Sigmoid colon (tissue), 7 donors: ENCODE data around the gene MYO5A. TPM values are rescaled to one million over a fixed set of nuclear protein-coding genes. Genes with fewer than 3 reads are reported as not detected.

ENCODE experiments used
- DNase-seq: peaks from one replicate; pipeline ENCODE4 v3.0.0-alpha.2; 2019
- H3K27ac ChIP-seq, 4 donors: fragments of 200-600 bp; sonication (generic); one replicate each; pipeline ENCODE4 v1.5.1; 2016 to 2019; ENCODE audit warnings: mild to moderate bottlenecking in 1 of 4
- H3K27me3 ChIP-seq, 3 donors: fragments of 200-600 bp; sonication (generic); one replicate each; pipeline ENCODE4 v1.5.1; 2019; ENCODE audit warnings: mild to moderate bottlenecking in 1 of 3
- H3K36me3 ChIP-seq, 4 donors: fragments of 200-600 bp; sonication (generic); one replicate each; pipeline ENCODE4 v1.5.1; 2016 to 2019
- H3K4me1 ChIP-seq, 4 donors: fragments of 200-600 bp; sonication (generic); one replicate each; pipeline ENCODE4 v1.5.1; 2017 to 2019
- H3K4me3 ChIP-seq, 4 donors: fragments of 200-600 bp; sonication (generic); one replicate each; pipeline ENCODE4 v1.5.1; 2017 to 2019; ENCODE audit warnings: mild to moderate bottlenecking in 2 of 4, moderate library complexity in 1 of 4
- H3K9me3 ChIP-seq, 4 donors: fragments of 200-600 bp in 3 of 4; sonication (generic) in 3 of 4; one replicate each; pipeline versions ENCODE4 v1.5.1 to v1.6.1; 2013 to 2019
- CTCF ChIP-seq, 4 experiments: fragments of 450-650 bp in 3 of 4; fragments of 200-600 bp in 1 of 4; IDR thresholded peaks; one replicate each; pipeline ENCODE4 v1.5.1; 2016 to 2019; ENCODE audit warnings: antibody characterized with exemption in 4 of 4, mild to moderate bottlenecking in 3 of 4, moderate library complexity in 2 of 4
- EP300 ChIP-seq, 4 donors: sonication (generic); formaldehyde crosslinking; IDR thresholded peaks; one replicate each; pipeline ENCODE4 v1.6.1; 2017; ENCODE audit warnings: antibody characterized with exemption in 4 of 4
- POLR2A ChIP-seq, 2 donors: fragments of 450-650 bp; IDR thresholded peaks; one replicate each; pipeline ENCODE4 v1.6.1; 2016; ENCODE audit warnings: antibody characterized with exemption in 2 of 2, mild to moderate bottlenecking in 2 of 2, moderate library complexity in 2 of 2
- POLR2AphosphoS5 ChIP-seq, 4 donors: sonication (generic); formaldehyde crosslinking; IDR thresholded peaks; one replicate each; pipeline ENCODE4 v1.6.1; 2017; ENCODE audit warnings: antibody characterized with exemption in 4 of 4
- WGBS, 2 donors: extraction: QIAGEN DNeasy Blood & Tissue Kit; methylation state at CpG; one replicate each; pipeline ENCODE4 v1.1.7; 2013; 5-methylcytosine and 5-hydroxymethylcytosine counted together
- intact Hi-C: fragments of 100-400 bp; cut with DNase I; formaldehyde crosslinking; loops from one replicate; pipeline ENCODE4 v1.15.1; 2023
- polyA plus RNA-seq, 3 donors: library from polyadenylated mRNA; stranded (reverse); fragments of 200-250 nt; gene quantifications; one replicate each; pipeline ENCODE4 v1.2.3, GENCODE V29; 2013
- total RNA-seq, 4 donors: library from RNA; depleted of rRNA; stranded (reverse); fragments of >200 nt; gene quantifications; one replicate each; pipeline ENCODE4 v1.1.0, GENCODE V29; 2016
- donor health status: healthy with polysubstance abuse.
- donor health status: Bipolar disorder and iron deficiency.
- donor health status: healthy.

Gene MYO5A
- total and polyA plus RNA-seq, 7 donors, result 2.1 to 46.0 (median 23.5) TPM

- TF ChIP-seq CTCF (IDR thresholded peaks at IDR 0.05), result no peak
- no peak for TF ChIP-seq EP300 (IDR thresholded peaks at IDR 0.05)
- TF ChIP-seq POLR2AphosphoS5 (IDR thresholded peaks at IDR 0.05), result no peak
- TF ChIP-seq POLR2A (IDR thresholded peaks at IDR 0.05), result no peak
- no peak for DNase-seq
- intact Hi-C loops, result no loop called here
Observed at GRCh38 chr15:52278636-52279367, 249.9 kb downstream of the MYO5A start.

GRCh38 chr15:52278135-52278534 is 250.5 kb downstream of the MYO5A start:
- H3K4me3 ChIP-seq, result no peak overlapping the region
- H3K27me3 ChIP-seq, result no peaks in the 10 kb centered on the region
- H3K4me1 ChIP-seq, result no peaks in the 10 kb centered on the region
- intact Hi-C loops, result no loop called here
- no peaks in the 10 kb centered on the region for H3K36me3 ChIP-seq
- H3K9me3 ChIP-seq, result no peaks in the 10 kb centered on the region
- 85 to 88% methylated on average over 3 of the region's 3 CpGs for WGBS, 2 donors
- TF ChIP-seq EP300 (IDR thresholded peaks at IDR 0.05), result no peak
- TF ChIP-seq POLR2AphosphoS5 (IDR thresholded peaks at IDR 0.05), result no peak
- no peak for TF ChIP-seq POLR2A (IDR thresholded peaks at IDR 0.05)
- TF ChIP-seq CTCF (IDR thresholded peaks at IDR 0.05), result no peak
- DNase-seq, result no peak
- no peak overlapping the region for H3K27ac ChIP-seq

More at GRCh38 chr15:52278636-52279367, 249.9 kb downstream of the MYO5A start:
- WGBS, 2 donors, result 91 to 94% methylated on average over 13 of the region's 13 CpGs
- no peaks in the 10 kb centered on the region for H3K36me3 ChIP-seq
- no peaks in the 10 kb centered on the region for H3K9me3 ChIP-seq
- no peak overlapping the region for H3K27ac ChIP-seq
- no peaks in the 10 kb centered on the region for H3K4me1 ChIP-seq
- no peaks in the 10 kb centered on the region for H3K27me3 ChIP-seq
- no peak overlapping the region for H3K4me3 ChIP-seq

GRCh38 chr15:52277575-52277974 is 251.1 kb downstream of the MYO5A start:
- WGBS, 2 donors, result 92 to 94% methylated on average over 9 of the region's 9 CpGs
- H3K36me3 ChIP-seq, result no peaks in the 10 kb centered on the region

GRCh38 chr15:52276256-52276770 is 252.4 kb downstream of the MYO5A start:
- 94 to 95% methylated on average over 7 of the region's 7 CpGs for WGBS, 2 donors
- Histone ChIP-seq H3K4me1 (no peaks in the 10 kb centered on the region), H3K4me3 (no peak overlapping the region), H3K9me3 (no peaks in the 10 kb centered on the region), H3K36me3 (no peaks in the 10 kb centered on the region), H3K27me3 (no peaks in the 10 kb centered on the region), H3K27ac (no peak overlapping the region)
- intact Hi-C loops, result no loop called here
- no peak for TF ChIP-seq POLR2AphosphoS5 (IDR thresholded peaks at IDR 0.05)
- no peak for TF ChIP-seq CTCF (IDR thresholded peaks at IDR 0.05)
- no peak for TF ChIP-seq EP300 (IDR thresholded peaks at IDR 0.05)
- TF ChIP-seq POLR2A (IDR thresholded peaks at IDR 0.05), result no peak
- no peak for DNase-seq

More at GRCh38 chr15:52277575-52277974, 251.1 kb downstream of the MYO5A start:
- no peak for TF ChIP-seq POLR2A (IDR thresholded peaks at IDR 0.05)
- no peak for TF ChIP-seq POLR2AphosphoS5 (IDR thresholded peaks at IDR 0.05)
- TF ChIP-seq EP300 (IDR thresholded peaks at IDR 0.05), result no peak
- no peak for TF ChIP-seq CTCF (IDR thresholded peaks at IDR 0.05)
- Histone ChIP-seq H3K4me1 (no peaks in the 10 kb centered on the region), H3K27ac (no peak overlapping the region), H3K27me3 (no peaks in the 10 kb centered on the region), H3K4me3 (no peak overlapping the region), H3K9me3 (no peaks in the 10 kb centered on the region)
- no peak for DNase-seq
- intact Hi-C loops, result no loop called here
